Astrocyte of the cerebellum (primary cell): Measurements from ENCODE around the gene ID2.

Experiments used
- DNase-seq: peaks from one replicate; pipeline ENCODE4 v3.0.0-alpha.2; 2011; ENCODE audit warnings: low read depth
- H3K4me3 ChIP-seq: 2 replicates; pipeline ENCODE4 v1.5.1; 2011; ENCODE audit warnings: mild to moderate bottlenecking, low read depth, low read length, moderate library complexity
- in situ Hi-C: cut with HindIII; loops from 2 replicates; pipeline ENCODE4 v1.10.0; 2017; ENCODE audit warnings: low sequenced_read_pairs
- TF ChIP-seq, protein P1 (sequence below): IDR thresholded peaks from 2 replicates; pipeline ENCODE4 v1.5.1; 2012; ENCODE audit warnings: low read length, low read depth, moderate library complexity, mild to moderate bottlenecking; ENCODE audit errors: missing control alignments

Gene ID2

DNA sequence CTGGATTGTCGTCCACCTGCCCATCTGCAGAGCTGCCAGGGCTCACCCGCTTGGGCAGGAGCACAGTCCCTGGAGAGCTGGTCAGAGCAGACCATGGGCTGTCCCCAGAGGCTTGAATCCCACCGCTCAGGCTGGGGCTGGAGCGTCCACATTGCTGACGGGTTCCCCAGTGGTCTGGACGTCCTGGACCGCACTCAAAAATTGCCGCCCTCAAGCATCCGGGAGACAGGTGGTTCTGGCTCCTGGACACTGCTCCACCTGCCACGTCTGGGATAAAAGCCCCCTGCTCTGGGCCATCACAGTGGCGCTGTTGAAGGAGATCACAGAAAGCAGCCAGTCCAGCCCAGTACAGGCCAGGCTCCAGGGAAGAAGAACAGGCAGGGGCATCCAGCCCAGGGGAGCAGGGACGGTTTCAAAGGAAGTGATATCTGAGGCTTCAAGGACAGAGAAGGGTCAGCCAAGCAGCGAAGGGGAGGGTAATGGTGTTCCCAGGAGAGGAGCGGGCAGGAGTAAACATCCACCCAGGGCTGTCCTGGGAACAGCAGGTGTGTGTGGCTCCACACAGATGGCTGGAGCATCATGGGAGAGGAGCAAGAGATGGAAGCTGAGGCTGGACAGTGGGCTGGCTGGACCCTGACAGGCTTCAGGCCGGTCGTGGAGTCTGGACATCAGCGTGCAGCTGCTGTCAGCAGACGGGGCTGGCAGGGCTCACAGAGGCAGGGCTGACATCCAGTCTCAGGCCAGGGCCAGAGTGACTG, 21.9 kb upstream of the ID2 start:
- no peak for DNase-seq
- TF ChIP-seq, protein P1, sequence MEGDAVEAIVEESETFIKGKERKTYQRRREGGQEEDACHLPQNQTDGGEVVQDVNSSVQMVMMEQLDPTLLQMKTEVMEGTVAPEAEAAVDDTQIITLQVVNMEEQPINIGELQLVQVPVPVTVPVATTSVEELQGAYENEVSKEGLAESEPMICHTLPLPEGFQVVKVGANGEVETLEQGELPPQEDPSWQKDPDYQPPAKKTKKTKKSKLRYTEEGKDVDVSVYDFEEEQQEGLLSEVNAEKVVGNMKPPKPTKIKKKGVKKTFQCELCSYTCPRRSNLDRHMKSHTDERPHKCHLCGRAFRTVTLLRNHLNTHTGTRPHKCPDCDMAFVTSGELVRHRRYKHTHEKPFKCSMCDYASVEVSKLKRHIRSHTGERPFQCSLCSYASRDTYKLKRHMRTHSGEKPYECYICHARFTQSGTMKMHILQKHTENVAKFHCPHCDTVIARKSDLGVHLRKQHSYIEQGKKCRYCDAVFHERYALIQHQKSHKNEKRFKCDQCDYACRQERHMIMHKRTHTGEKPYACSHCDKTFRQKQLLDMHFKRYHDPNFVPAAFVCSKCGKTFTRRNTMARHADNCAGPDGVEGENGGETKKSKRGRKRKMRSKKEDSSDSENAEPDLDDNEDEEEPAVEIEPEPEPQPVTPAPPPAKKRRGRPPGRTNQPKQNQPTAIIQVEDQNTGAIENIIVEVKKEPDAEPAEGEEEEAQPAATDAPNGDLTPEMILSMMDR: no peak
- in situ Hi-C loops: no loop called here
- H3K4me3 ChIP-seq: no peak overlapping the region

DNA sequence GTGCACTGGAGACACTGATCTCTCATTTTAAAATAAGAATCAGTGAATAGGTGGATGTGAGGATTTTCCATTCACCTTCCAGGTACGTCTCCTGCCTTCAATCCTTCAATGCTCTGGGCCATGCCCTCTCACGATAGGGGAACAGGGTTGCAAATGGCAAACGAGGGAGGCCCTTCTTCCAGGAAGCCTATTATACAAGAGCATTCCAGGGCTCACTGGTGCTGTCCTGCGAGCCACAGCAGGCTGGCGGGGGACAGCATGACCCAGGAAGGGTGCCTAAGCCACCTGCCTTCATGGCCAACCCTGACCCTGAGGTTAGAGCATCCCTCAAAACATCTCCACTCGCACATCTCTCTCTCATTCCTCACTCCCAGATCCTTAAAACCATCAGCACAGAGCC, 20.6 kb upstream of the ID2 start:
- H3K4me3 ChIP-seq: no peak overlapping the region
- TF ChIP-seq, protein P1: no peak
- no peak for DNase-seq
- in situ Hi-C loops: no loop called here

DNA sequence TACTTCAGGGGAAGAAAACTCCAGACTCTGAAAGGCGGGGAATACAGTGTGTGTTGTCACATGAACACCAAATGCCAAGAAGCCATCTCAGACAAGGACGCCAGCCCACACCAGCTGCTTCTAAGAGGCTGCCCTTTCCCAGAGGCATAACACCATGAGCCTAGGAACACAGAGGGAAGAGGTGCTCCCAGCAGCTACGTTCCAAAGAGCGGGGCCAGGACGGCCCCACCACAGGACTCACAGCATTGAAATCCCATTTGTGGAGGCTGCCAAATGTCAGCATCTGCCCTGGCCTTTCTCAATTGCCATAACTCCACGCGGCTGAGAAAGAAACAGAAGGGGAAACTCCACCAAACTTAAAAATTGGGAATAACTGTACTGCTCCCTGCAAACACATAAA, 20.1 kb upstream of the ID2 start:
- DNase-seq: no peak
- in situ Hi-C loops: no loop called here
- H3K4me3 ChIP-seq: no peak overlapping the region
- TF ChIP-seq, protein P1: no peak

DNA sequence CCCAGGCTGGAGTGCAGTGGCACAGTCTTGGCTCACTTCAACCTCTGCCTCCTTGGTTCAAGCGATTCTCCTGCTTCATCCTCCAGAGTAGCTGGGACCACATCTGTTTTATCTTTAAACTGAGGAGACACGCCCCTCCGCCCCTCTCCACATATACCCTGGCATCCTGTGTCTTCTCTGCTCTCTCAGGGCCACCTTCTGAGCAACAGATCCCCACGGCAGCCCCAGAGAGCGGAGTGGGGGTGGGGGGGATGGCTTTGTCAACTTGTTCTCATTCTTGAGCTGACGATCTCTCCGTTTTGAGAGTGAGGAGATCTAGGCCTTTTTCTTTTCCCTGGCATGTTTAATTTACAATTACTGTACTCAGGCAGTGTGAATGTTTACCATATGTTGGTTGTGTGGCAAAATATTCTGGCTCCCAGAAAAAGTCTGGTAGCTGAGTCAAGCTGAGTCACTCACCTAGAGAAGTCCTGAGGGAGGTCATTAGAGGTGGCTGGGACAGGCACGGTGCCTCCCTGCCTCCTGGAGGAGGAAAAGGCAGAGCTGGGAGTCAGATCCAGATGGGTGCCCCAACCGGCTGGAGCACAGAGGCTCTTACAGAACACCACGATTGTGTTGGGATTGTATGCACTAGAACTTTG, 19.5 kb upstream of the ID2 start:
- TF ChIP-seq, protein P1: no peak
- DNase-seq: no peak
- in situ Hi-C loops: no loop called here
- H3K4me3 ChIP-seq: no peak overlapping the region

DNA sequence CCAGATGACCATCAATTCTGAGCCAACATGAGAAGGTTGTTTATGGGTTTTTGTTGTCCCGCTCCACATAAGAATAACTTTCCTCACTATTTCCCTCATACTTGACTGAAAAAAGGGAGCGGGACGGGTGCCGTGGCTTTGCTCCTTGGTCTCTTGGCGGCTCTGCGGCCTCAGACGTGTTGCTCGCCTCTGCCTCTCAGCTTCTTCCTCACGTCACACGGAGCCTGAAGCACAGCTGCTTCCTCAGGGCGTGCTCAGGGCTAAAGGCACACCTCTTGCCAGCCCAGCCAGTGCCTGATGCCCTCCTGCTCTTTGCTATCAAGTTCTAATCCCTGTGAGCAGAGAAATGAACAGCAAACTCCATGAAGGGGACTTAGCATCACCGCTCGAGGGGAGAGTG, 17.9 kb upstream of the ID2 start:
- in situ Hi-C loops: no loop called here
- H3K4me3 ChIP-seq: no peak overlapping the region
- no peak for DNase-seq
- TF ChIP-seq, protein P1: no peak

DNA sequence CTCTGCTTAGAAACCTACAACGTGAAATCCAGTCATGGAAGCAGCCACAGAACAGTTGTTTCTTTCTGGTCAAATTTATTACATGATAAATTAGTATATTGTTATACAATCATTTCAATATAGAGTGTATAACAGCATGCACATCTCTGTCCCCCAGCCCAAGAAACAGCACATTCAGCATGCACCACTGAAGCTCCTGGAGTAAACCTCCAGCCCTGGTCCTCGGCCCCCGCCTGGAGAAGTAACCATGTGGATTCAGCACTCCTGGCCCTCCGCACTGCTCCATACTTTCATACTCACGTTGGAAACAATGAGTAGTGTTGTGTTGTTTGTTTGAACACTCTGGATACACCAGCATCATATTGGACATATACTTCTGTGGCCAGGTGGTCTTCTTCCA, 15.3 kb upstream of the ID2 start:
- no peak overlapping the region for H3K4me3 ChIP-seq
- TF ChIP-seq, protein P1: no peak
- DNase-seq: no peak
- in situ Hi-C loops: no loop called here
